Spleen (tissue), 11 donors: Measurements from ENCODE around the gene DNAJB2. TPM values are rescaled to one million over a fixed set of nuclear protein-coding genes. Genes with fewer than 3 reads are reported as not detected.

Source experiments
- DNase-seq: peaks from one replicate; pipeline ENCODE4 v3.0.0-alpha.2; 2020
- H3K27ac ChIP-seq, 8 donors: fragments of 200-600 bp; sonication (generic) in 7 of 8; 1 replicate in 4 of 8; 2 replicates in 4 of 8; pipeline versions ENCODE4 v1.5.0 to v1.8.0; 2016 to 2021; ENCODE audit warnings: inconsistent platforms in 4 of 8, mild to moderate bottlenecking in 4 of 8, moderate library complexity in 1 of 8
- H3K27me3 ChIP-seq, 7 donors: fragments of 200-600 bp; sonication (generic) in 6 of 7; replicated peaks in 1 of 7; 1 replicate in 4 of 7; 2 replicates in 3 of 7; pipeline versions ENCODE4 v1.5.0 to v1.8.0; 2016 to 2021; ENCODE audit warnings: inconsistent platforms in 3 of 7, mild to moderate bottlenecking in 1 of 7
- H3K36me3 ChIP-seq, 6 donors: fragments of 200-600 bp; sonication (generic) in 5 of 6; 1 replicate in 4 of 6; 2 replicates in 2 of 6; pipeline versions ENCODE4 v1.5.0 to v1.8.0; 2016 to 2021; ENCODE audit warnings: inconsistent platforms in 2 of 6
- H3K4me1 ChIP-seq, 6 donors: fragments of 200-600 bp; sonication (generic) in 5 of 6; 1 replicate in 3 of 6; 2 replicates in 3 of 6; pipeline versions ENCODE4 v1.5.0 to v1.8.0; 2016 to 2021; ENCODE audit warnings: inconsistent platforms in 3 of 6
- H3K4me3 ChIP-seq, 8 donors: fragments of 200-600 bp; sonication (generic) in 7 of 8; 1 replicate in 4 of 8; 2 replicates in 4 of 8; pipeline versions ENCODE4 v1.5.0 to v1.8.0; 2016 to 2021; ENCODE audit warnings: inconsistent platforms in 4 of 8, mild to moderate bottlenecking in 4 of 8, moderate library complexity in 2 of 8
- H3K9me3 ChIP-seq, 8 donors: fragments of 200-600 bp; sonication (generic) in 7 of 8; 1 replicate in 4 of 8; 2 replicates in 4 of 8; pipeline versions ENCODE4 v1.5.0 to v1.8.0; 2016 to 2021; ENCODE audit warnings: inconsistent platforms in 4 of 8
- CTCF ChIP-seq, 11 experiments: fragments of 200-600 bp in 7 of 11; fragments of 450-650 bp in 4 of 11; sonication (generic) in 4 of 11; IDR thresholded peaks in 8 of 11; conservative IDR thresholded peaks in 3 of 11; 1 replicate in 7 of 11; 2 replicates in 4 of 11; pipeline versions ENCODE4 v1.4.0 to v1.8.0; 2016 to 2021; ENCODE audit warnings: antibody characterized with exemption in 11 of 11, inconsistent platforms in 4 of 11, mild to moderate bottlenecking in 1 of 11
- POLR2A ChIP-seq, 3 donors: fragments of 450-650 bp; IDR thresholded peaks; one replicate each; pipeline ENCODE4 v1.5.1; 2017; ENCODE audit warnings: antibody characterized with exemption in 3 of 3, mild to moderate bottlenecking in 1 of 3
- POLR2AphosphoS5 ChIP-seq, 3 donors: sonication (generic); formaldehyde crosslinking; IDR thresholded peaks; one replicate each; pipeline ENCODE4 v1.5.1; 2017; ENCODE audit warnings: antibody characterized with exemption in 3 of 3
- WGBS, 5 donors: extraction: QIAGEN DNeasy Blood & Tissue Kit in 3 of 5; methylation state at CpG; one replicate each; pipeline versions ENCODE4 v1.1.5 to v1.1.7; 2013 to 2018; 5-methylcytosine and 5-hydroxymethylcytosine counted together
- intact Hi-C: fragments of 100-400 bp; cut with DNase I; formaldehyde crosslinking; loops from one replicate; pipeline ENCODE4 v1.15.0; 2023; ENCODE audit warnings: low total_unique reads
- polyA plus RNA-seq, 3 donors: library from polyadenylated mRNA; stranded (reverse); fragments of 200-250 nt; gene quantifications; one replicate each; pipeline ENCODE4 v1.2.1, GENCODE V29; 2013
- total RNA-seq, 7 donors: library from RNA; depleted of rRNA in 3 of 7; stranded (reverse); fragments of >200 nt in 3 of 7; fragmentation: NEBNext Ultra II Directional in 4 of 7; extraction: Animal tissue kit (Norgen Biotek cat#: 25700) in 4 of 7; gene quantifications; one replicate each; pipeline versions ENCODE4 v1.1.0 to v1.2.1, GENCODE V29; 2016 to 2021
- donor health status: healthy with polysubstance abuse.
- donor health status: DM: no; HTN: no; CAD: no; lungs with moderate emphysema.
- donor health status: DM: no; HTN: no; CAD: no.
- donor health status: Bipolar disorder and iron deficiency.
- donor health status: healthy.
- donor health status: DM: no; HTN: no; CAD: no.
- donor health status: DM: yes; HTN: yes; CAD: no.

Gene DNAJB2
- total and polyA plus RNA-seq, 10 donors = 31.4 to 67.2 (median 53.6) TPM

DNA sequence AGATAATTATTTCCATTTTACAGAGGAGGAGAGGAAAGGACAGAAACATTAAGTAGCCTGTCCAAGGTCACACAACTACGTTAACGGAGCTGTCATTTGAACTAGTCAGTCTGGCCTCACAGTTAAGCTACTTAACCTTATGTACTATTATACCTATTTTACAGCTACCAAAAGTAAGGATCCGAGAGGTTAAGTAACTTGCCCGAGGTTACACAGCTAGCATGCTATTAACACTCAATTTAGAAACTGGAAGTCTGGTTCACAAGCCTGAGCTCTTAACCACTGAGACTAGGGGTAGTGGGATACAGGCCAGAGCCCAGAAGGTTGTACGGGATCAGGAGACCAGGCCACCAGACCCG, 34.4 kb upstream of the DNAJB2 start:
- peaks cover 0 to 33% (median 6%) of the 10 kb centered on the region in 6 donors for H3K36me3 ChIP-seq
- H3K27ac ChIP-seq = peak overlapping the region; percentile 94 to 99 (median 97)
- TF ChIP-seq POLR2A (IDR thresholded peaks at IDR 0.05) (no peak), CTCF (IDR thresholded peaks at IDR 0.05 in 8 of 11, conservative IDR thresholded peaks at IDR 0.05 in 3 of 11) (no peak), POLR2AphosphoS5 (IDR thresholded peaks at IDR 0.05) (no peak)
- no peaks in the 10 kb centered on the region for H3K9me3 ChIP-seq
- H3K4me3 ChIP-seq = peak overlapping the region; percentile 69 to 88 (median 76)
- 26 to 42% (median 34%) methylated on average over 6 of the region's 6 CpGs for WGBS, 5 donors
- H3K27me3 ChIP-seq = no peaks in the 10 kb centered on the region
- peaks cover 39 to 68% (median 55%) of the 10 kb centered on the region in 6 donors for H3K4me1 ChIP-seq
- DNase-seq = no peak
- intact Hi-C loops = no loop called here

DNA sequence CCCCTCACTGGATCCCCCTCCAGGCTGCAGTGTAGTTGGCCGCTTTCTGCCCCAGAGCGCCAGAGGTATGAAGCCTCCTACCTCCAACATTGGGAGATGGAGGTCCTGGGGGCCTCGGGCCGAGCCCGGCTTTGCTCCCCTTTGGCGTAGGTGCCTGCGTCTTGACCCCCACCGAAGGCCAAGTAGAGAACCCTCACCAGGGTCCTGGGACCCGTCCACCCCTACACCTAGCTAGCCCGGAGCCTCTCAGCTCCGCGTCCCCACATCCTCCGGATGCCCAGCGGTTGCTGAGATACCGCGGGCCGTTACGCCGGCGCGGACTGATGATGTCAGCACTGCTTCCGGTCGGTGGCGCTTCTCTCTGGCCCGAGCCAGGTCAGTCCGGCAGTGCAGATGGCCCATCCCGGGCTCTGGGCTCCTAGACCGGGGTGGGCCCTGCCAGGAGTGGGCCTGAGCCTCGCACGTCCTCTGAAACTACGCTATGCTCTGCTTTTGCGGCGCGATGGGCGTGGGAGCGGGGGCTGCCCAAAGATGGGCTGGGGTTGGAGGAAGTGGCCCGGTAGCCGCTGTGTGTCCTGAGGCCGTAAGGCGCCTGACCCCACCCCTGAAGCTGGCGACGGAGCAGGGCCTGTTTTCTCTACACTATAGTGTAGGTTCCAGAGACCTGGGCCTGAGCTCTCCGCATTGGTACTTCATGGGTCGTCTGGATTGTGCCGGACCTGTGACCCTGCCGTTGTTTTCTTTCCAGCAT, 33.8 kb upstream of the DNAJB2 start, which contains the start of the genes GLB1L and STK16:
TSS of gene GLB1L (minus strand) at position 297 of the 751 bp plus-strand sequence. CDS start 1,871 bp downstream, outside the sequence.
TSS of gene STK16 (plus strand) at position 332 of the 751 bp plus-strand sequence. CDS start 521 bp downstream, outside the sequence.
- intact Hi-C loops = no loop called here
- Histone ChIP-seq H3K27ac (peak within 1 kb of the TSS; percentile 94 to 99 (median 97)), H3K27me3 (no peaks in the 10 kb centered on the region), H3K36me3 (peaks cover 0 to 33% (median 10%) of the 10 kb centered on the region in 6 donors), H3K9me3 (no peaks in the 10 kb centered on the region), H3K4me3 (peak within 1 kb of the TSS; percentile 69 to 88 (median 76)), H3K4me1 (peaks cover 43 to 74% (median 60%) of the 10 kb centered on the region in 6 donors)
- TF ChIP-seq POLR2AphosphoS5 (IDR thresholded peaks at IDR 0.05) (peak; percentile 98 to 99 (median 99)), POLR2A (IDR thresholded peaks at IDR 0.05) (peak in 2 of 3 donors; percentile 51 to 71), CTCF (IDR thresholded peaks at IDR 0.05 in 8 of 11, conservative IDR thresholded peaks at IDR 0.05 in 3 of 11) (peak in 3 of 11 experiments; percentile 5 to 37 (median 32))
- WGBS, 5 donors = 0 to 1% (median 1%) methylated on average over 20 to 46 of the region's 46 CpGs
- peak; percentile 98 for DNase-seq

DNA sequence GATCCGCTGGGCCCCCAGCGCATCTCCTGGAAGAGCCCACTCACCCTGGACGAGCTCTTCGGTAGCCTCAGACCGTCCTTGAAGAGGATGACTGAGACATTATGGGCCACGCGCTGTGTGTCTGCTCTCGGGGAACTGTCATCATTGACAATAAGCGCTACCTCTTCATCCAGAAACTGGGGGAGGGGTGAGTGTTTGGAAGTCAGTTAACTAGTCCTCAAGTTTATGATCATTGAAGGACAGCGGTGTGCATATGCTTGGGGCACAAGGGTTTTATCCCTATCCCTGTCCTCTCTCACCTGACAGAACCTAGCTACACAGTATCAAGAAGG, 33.3 kb upstream of the DNAJB2 start:
- Histone ChIP-seq H3K27ac (peak overlapping the region; percentile 94 to 99 (median 97)), H3K27me3 (no peaks in the 10 kb centered on the region), H3K9me3 (no peaks in the 10 kb centered on the region), H3K36me3 (peaks cover 0 to 39% (median 14%) of the 10 kb centered on the region in 6 donors), H3K4me3 (peak overlapping the region; percentile 69 to 88 (median 76)), H3K4me1 (peaks cover 47 to 79% (median 66%) of the 10 kb centered on the region in 6 donors)
- TF ChIP-seq CTCF (IDR thresholded peaks at IDR 0.05 in 8 of 11, conservative IDR thresholded peaks at IDR 0.05 in 3 of 11) (peak in 1 of 11 experiments; percentile 5), POLR2AphosphoS5 (IDR thresholded peaks at IDR 0.05) (no peak)
- intact Hi-C loops = no loop called here
- DNase-seq = no peak
- WGBS, 5 donors = 15 to 24% (median 21%) methylated on average over 10 of the region's 10 CpGs

- Histone ChIP-seq H3K4me1 (peaks cover 48 to 86% (median 73%) of the 10 kb centered on the region in 6 donors), H3K36me3 (peaks cover 0 to 46% (median 21%) of the 10 kb centered on the region in 6 donors), H3K4me3 (peak overlapping the region in 2 of 8 donors; percentile 71 to 78), H3K27ac (peak overlapping the region; percentile 73 to 99 (median 94)), H3K27me3 (no peaks in the 10 kb centered on the region), H3K9me3 (no peaks in the 10 kb centered on the region)
- TF ChIP-seq POLR2AphosphoS5 (IDR thresholded peaks at IDR 0.05) (no peak), CTCF (IDR thresholded peaks at IDR 0.05 in 8 of 11, conservative IDR thresholded peaks at IDR 0.05 in 3 of 11) (no peak), POLR2A (IDR thresholded peaks at IDR 0.05) (no peak)
- DNase-seq = no peak
- intact Hi-C loops = no loop called here
- 93 to 96% (median 94%) methylated on average over 3 to 10 of the region's 10 CpGs for WGBS, 5 donors
Observed at GRCh38 chr2:219246559-219246958, 32.6 kb upstream of the DNAJB2 start.
